Testis (tissue), 2 donors: ENCODE data around the gene LAMA1.

ENCODE experiments used
- POLR2A ChIP-seq: fragments of 450-650 bp; IDR thresholded peaks from one replicate; pipeline ENCODE4 v1.6.1; 2017; ENCODE audit warnings: antibody characterized with exemption, mild to moderate bottlenecking, moderate library complexity
- TF ChIP-seq, protein P1 (sequence below), 3 experiments: fragments of 450-650 bp in 2 of 3; fragments of 200-600 bp in 1 of 3; sonication (generic) in 1 of 3; IDR thresholded peaks; one replicate each; pipeline ENCODE4 v1.5.1; 2016 to 2019; ENCODE audit warnings: antibody characterized with exemption in 3 of 3, mild to moderate bottlenecking in 2 of 3, moderate library complexity in 1 of 3

DNA sequence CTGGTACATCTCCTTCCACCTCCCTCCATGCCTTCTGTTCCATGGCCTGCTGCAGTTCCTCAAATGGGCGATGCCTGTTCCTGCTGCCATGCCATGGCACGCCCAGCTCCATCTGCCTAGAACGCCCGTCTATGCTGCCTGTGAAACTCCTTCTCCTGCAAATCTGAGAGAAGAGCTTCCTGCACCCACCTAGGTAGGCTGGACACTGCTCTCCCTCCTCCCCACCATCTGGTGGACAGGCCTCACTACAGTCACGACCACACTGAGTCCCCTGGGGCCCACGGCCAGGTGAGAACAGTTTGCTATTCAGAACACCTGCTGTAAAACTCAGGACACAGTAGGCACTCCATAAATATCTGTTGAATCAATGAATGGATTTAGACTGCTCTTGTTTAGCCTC lies 92.4 kb downstream of the LAMA1 start:
- no peak for TF ChIP-seq POLR2A
- TF ChIP-seq, protein P1, sequence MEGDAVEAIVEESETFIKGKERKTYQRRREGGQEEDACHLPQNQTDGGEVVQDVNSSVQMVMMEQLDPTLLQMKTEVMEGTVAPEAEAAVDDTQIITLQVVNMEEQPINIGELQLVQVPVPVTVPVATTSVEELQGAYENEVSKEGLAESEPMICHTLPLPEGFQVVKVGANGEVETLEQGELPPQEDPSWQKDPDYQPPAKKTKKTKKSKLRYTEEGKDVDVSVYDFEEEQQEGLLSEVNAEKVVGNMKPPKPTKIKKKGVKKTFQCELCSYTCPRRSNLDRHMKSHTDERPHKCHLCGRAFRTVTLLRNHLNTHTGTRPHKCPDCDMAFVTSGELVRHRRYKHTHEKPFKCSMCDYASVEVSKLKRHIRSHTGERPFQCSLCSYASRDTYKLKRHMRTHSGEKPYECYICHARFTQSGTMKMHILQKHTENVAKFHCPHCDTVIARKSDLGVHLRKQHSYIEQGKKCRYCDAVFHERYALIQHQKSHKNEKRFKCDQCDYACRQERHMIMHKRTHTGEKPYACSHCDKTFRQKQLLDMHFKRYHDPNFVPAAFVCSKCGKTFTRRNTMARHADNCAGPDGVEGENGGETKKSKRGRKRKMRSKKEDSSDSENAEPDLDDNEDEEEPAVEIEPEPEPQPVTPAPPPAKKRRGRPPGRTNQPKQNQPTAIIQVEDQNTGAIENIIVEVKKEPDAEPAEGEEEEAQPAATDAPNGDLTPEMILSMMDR (IDR thresholded peaks at IDR 0.05) = no peak
